ENCODE results near the gene ZFAND2B. TPM values are rescaled to one million over a fixed set of nuclear protein-coding genes. Genes with fewer than 3 reads are reported as not detected.

ZFAND2B gene
- total RNA-seq, 1 experiment from 2014 or later: 31.4 TPM

GRCh38 chr2:219174801-219175200, 31.8 kb upstream of the ZFAND2B start:
- H3K9ac ChIP-seq (ENCODE audit: low read length): no peak overlapping the region
- H3K27me3 ChIP-seq (ENCODE audit: insufficient read depth, low read length): no peaks in the 10 kb centered on the region
- BruUV-seq (replicated peaks): no TSS peak
- no peak overlapping the region for H3K27ac ChIP-seq (ENCODE audit: low read depth, low read length)
- H4K20me1 ChIP-seq (ENCODE audit: insufficient read depth): no peaks in the 10 kb centered on the region
- ATAC-seq: no peak
- TF ChIP-seq, protein P1, sequence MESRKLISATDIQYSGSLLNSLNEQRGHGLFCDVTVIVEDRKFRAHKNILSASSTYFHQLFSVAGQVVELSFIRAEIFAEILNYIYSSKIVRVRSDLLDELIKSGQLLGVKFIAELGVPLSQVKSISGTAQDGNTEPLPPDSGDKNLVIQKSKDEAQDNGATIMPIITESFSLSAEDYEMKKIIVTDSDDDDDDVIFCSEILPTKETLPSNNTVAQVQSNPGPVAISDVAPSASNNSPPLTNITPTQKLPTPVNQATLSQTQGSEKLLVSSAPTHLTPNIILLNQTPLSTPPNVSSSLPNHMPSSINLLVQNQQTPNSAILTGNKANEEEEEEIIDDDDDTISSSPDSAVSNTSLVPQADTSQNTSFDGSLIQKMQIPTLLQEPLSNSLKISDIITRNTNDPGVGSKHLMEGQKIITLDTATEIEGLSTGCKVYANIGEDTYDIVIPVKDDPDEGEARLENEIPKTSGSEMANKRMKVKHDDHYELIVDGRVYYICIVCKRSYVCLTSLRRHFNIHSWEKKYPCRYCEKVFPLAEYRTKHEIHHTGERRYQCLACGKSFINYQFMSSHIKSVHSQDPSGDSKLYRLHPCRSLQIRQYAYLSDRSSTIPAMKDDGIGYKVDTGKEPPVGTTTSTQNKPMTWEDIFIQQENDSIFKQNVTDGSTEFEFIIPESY (IDR thresholded peaks at IDR 0.05; ENCODE audit: extremely low read depth, insufficient replicate concordance, low read length): no peak
- TF ChIP-seq SIN3A (IDR thresholded peaks at IDR 0.05; ENCODE audit: low read depth): no peak
- no peak for TF ChIP-seq RAD21 (IDR thresholded peaks at IDR 0.05; ENCODE audit: low read depth)
- no peak for TF ChIP-seq ELF1 (IDR thresholded peaks at IDR 0.05; ENCODE audit: borderline replicate concordance, low read depth)
- TF ChIP-seq SP1 (IDR thresholded peaks at IDR 0.05; ENCODE audit: low read depth): no peak
- no peak for TF ChIP-seq JUND (IDR thresholded peaks at IDR 0.05)
- no peak for TF ChIP-seq FOSL1 (IDR thresholded peaks at IDR 0.05; ENCODE audit: low read depth)
- TF ChIP-seq ZNF274 (IDR thresholded peaks at IDR 0.05; ENCODE audit: low read depth, low read length): no peak
- no peak for TF ChIP-seq POLR2AphosphoS5 (IDR thresholded peaks at IDR 0.05; ENCODE audit: low read depth, low read length)
- no peak for TF ChIP-seq POLR2A (IDR thresholded peaks at IDR 0.05; ENCODE audit: borderline replicate concordance, extremely low read depth, insufficient read depth, insufficient read length)
- no peak for TF ChIP-seq CBX3 (IDR thresholded peaks at IDR 0.05; ENCODE audit: low read depth)
- no peak for TF ChIP-seq REST (IDR thresholded peaks at IDR 0.05; ENCODE audit: low read depth)
- no peak for TF ChIP-seq ZFX (IDR thresholded peaks at IDR 0.05)
- TF ChIP-seq, protein P2, sequence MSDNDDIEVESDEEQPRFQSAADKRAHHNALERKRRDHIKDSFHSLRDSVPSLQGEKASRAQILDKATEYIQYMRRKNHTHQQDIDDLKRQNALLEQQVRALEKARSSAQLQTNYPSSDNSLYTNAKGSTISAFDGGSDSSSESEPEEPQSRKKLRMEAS (IDR thresholded peaks at IDR 0.05): no peak
- TF ChIP-seq TCF7L2 (IDR thresholded peaks at IDR 0.05; ENCODE audit: borderline replicate concordance, extremely low read depth, insufficient read depth, insufficient read length): no peak
- no peak for TF ChIP-seq CTCF (IDR thresholded peaks at IDR 0.05 in 2 of 3, conservative IDR thresholded peaks at IDR 0.05 in 1 of 3; ENCODE audit: borderline replicate concordance in 1 of 3, insufficient read depth in 1 of 3, low read depth in 2 of 3, low read length in 2 of 3)
- CTCF ChIA-PET: no interaction called here
- no peak overlapping the region for H3K4me3 ChIP-seq (replicated peaks in 1 of 2; ENCODE audit: low read depth in 1 of 2, low read length in 2 of 2)
- H3K4me1 ChIP-seq (ENCODE audit: control insufficient read depth in 1 of 2, insufficient read depth in 2 of 2, low read length in 2 of 2): peaks cover 10 to 27% of the 10 kb centered on the region in 2 experiments
- H3K79me2 ChIP-seq (ENCODE audit: insufficient read depth, low read length): peaks cover 22% of the 10 kb centered on the region
- DNase-seq (ENCODE audit: low read depth, low spot score): no peak
- H2AFZ ChIP-seq (ENCODE audit: low read depth, low read length, poor library complexity, severe bottlenecking): no peak overlapping the region
- RAD21 ChIA-PET (ENCODE audit: low non-redundant PET in 1 of 2, low total read pairs in 2 of 2, uncharacterized antibody in 2 of 2, unreplicated experiment in 2 of 2): no interaction called here
- POLR2A ChIA-PET: no interaction called here
- no peaks in the 10 kb centered on the region for H3K9me2 ChIP-seq (ENCODE audit: insufficient read depth)
- H3K9me3 ChIP-seq (ENCODE audit: control insufficient read depth in 1 of 2, insufficient read depth in 1 of 2, low read depth in 1 of 2, low read length in 2 of 2): no peaks in the 10 kb centered on the region
- no peak overlapping the region for H3K4me2 ChIP-seq (ENCODE audit: low read length)
- peaks cover 4 to 7% of the 10 kb centered on the region in 2 experiments; a peak in 2 of 4 replicates for H3K36me3 ChIP-seq (ENCODE audit: control insufficient read depth in 1 of 2, insufficient read depth in 2 of 2, low read length in 2 of 2)
- intact Hi-C loops (cut with micrococcal nuclease): loop anchor here (5.0 to 10.0 kb wide), 2 partner anchors 212 to 360 kb away; partner anchors contain the start of gene DNPEP
